HG03521 (cell line): ENCODE measurements around the gene MYL6B.
"Not testable (repeated sequence)": the region's sequence is repeated elsewhere in the genome, so short reads cannot be mapped to it uniquely, and the experiment has no call there.

Experiments used
- ATAC-seq: cut with Tn5 transposase; IDR thresholded peaks from one replicate; pipeline ENCODE4 v1.9.1; 2021; ENCODE audit warnings: mild to moderate bottlenecking, moderate library complexity; ENCODE audit not compliant: unreplicated experiment

Gene MYL6B

DNA sequence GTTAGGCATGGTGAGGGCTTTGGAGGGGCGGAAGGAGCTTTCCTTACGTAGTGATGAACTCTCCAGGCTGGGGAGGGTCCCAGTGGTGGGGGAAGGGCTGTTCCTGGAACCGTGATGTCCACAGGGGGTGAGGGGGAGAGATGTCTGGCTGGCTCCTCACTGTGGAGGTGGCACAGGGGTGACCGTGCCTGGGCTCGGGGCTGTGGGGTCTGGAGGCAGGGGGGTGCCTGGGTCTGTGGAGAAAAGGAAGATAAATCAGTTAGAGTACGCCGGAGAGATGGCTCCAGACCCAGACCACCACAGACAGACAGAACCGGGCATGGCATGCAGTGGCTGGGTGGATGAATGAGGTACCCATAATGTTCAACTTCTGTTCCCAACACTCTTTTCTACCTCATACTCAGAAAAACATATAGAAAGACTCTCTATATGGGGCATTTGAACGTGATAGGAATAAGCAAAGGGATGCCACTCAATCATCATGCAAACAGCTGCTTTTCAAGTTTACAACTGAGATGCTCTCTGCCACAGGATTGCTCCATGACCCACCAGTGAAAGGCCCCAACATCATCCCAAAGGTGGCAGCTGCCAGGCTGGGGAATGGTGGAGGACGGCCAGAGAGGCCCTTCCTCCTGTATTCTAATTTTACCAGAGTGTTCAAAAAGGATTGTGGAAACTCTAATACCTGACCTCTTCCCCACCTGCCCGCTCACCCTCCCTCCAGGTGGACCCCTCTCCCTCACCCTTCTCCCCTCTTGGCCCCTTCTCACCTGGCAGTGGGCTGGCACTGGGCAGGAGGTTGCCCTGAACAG, 11.4 kb downstream of the MYL6B start:
- no peak for ATAC-seq

DNA sequence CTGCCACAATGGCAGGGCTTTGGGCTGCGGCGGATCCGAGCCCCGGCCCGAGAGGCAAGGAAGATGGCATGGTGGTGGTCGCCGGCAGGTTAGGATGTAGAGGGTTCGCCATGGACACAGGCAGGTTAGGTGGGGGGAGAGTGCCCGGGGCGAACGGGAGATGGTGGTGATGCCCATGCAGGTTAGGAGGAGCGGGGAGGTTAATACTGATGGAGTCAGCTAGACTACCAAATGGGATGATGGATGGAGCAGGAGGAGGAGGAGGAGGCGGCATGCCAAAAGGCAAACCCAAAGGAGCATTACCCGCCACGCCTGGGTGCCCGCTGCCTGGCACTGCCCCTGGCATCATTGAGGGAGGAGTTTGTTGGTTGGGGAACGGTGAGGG, 11.9 kb downstream of the MYL6B start:
- no peak for ATAC-seq

DNA sequence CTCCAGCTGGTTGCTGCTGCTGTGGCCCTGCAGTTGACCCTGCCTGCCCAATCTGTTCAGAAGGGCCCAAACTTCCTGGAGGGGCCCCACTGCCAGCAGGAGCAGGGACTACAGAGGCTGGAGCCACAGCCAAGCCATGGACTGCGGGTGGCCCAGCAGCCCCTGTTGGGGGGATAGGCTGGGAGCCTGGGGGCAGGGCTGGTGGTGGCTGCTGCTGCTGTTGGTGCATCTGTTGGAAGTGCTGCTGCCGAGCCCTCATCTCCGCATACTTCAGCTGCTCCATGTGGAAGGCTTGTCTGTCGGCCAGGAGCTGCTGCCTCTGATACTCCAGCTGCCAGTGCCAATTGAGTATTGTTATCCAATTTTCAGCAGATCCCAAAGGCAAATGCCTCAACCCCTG, 13.0 kb downstream of the MYL6B start:
- no peak for ATAC-seq

GRCh38 chr12:56169229-56169759, 16.9 kb downstream of the MYL6B start:
- no peak for ATAC-seq

GRCh38 chr12:56172839-56173238, 20.5 kb downstream of the MYL6B start:
- no peak for ATAC-seq

DNA sequence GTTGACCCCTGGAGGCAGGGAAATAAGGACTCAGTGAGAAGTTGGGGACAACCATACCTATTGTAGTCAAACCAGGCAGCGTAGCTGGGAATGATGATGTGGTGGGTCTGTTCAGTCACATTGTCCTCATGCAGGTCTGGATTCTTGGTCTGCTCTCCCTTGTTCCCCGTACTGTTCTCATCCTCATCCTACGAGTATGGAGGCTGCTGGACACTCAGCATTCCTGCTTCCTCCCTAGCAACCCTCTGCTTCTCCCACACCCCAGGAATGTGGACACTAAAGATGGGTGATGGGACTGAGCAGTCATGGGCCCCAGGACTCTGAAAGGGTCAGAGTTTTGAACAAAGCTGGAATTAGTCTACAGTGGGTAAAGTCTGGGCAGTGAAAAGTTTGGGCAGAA, 26.0 kb downstream of the MYL6B start:
- no peak for ATAC-seq

GRCh38 chr12:56186957-56187356, 34.6 kb downstream of the MYL6B start:
- ATAC-seq, result no peak

DNA sequence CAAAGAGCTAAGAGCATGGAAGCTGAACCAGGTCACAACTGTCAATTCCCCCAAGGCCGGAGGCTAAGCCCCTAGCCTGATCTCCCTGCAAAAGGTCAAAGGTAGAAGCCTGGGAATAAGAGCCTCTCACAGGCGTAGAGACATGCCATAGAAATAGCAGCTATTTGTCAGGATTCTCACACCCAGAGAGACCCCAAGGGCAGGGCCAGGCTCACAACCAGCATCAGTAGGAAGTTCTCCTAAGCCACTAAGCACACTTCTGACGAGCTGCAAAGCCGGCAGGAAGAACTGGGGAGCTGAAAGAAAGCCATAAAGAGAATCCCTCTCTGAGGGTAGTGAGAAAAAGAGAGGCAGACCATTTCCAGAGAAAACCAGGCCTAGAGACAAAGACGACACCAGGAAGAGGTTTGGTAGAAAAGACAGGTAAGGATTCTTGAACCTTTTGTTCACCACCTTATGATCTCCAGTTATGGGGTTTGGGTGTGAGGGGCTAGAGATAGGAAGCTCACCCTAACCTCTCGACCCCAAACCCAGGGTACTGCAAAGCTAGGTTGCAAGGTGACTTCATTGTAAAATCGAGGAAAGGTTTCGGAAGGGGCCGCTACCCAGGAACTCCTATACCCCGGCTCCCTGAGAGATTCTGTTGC, 35.9 kb downstream of the MYL6B start:
- no peak for ATAC-seq

DNA sequence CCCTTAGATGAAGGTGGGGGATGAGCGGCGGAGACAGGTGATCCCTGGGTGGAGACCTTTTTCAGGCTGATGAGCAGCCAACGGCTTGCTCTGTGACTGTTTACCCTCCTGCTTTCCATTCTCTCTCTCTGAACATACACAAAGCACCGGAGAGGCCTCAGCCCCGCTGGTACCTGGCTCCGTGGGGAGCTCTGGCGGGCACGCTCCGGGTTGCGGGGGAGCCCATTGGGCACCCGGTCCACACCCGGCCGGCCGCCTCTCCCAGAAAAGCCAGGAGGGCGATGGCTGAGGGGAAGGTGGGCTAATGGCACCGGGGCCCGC, 36.4 kb downstream of the MYL6B start:
- ATAC-seq, result peak; percentile 2

- ATAC-seq, result peak; percentile 79
Observed at GRCh38 chr12:56189099-56189917, 36.9 kb downstream of the MYL6B start, which contains the start of gene SMARCC2. SMARCC2 (minus strand) TSS chr12:56189483; CDS start chr12:56189461, 22 bp downstream.

DNA sequence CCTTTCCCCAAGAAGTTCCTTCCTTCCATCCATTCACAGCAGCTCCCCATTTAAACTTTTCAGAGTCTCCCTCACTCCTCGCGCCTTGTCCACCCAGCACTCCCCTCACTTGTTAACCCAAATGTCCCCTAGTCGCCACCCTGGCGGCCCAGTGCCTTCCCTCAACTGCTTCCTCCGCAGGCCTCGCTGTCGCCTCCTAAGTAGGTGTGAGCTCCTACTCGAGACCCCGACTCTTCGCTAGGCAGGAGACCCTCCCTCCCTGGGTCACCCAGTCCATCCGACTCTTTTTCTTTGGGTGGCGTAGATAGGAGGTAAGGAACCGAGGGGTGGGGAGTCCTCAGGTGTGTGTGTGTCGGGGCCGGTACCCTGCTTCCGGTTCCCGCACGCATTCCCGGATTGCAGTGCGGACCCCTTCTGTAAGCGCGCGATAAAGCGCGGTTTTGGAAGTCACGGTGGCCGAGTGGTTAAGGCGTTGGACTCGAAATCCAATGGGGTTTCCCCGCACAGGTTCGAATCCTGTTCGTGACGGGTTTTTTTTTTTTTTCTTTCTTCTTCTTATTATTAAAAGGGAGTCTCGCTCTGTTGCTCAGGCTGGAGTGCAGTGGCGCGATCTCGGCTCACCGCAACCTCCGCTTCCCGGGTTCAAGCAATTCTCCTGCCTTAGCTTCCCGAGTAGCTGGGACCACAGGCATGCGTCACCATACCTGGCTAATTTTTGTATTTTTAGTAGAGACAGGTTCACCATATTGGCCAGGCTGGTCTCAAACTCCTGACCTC, 37.7 kb downstream of the MYL6B start:
- peak; percentile 29 for ATAC-seq

GRCh38 chr12:56190695-56191155, 38.3 kb downstream of the MYL6B start:
- no peak for ATAC-seq

DNA sequence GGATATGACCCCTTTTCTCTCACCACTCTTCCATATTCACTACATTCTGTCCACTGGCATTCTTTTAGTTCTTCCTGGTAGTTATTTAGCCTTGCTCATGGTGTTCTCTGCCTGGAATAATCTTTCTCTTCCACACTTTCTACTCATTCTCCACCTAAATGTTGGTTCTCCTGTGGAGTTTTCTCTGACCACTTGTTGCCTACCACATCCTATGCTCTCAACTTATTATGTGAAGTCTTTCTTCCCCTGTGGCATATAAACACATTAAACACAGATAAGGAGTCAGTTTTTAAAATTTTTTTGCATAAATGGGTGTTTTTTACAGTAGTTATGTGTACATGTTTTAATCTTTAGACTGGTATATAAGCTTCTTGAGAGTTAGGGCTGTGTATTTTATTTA, 40.2 kb downstream of the MYL6B start:
- ATAC-seq, result no peak

DNA sequence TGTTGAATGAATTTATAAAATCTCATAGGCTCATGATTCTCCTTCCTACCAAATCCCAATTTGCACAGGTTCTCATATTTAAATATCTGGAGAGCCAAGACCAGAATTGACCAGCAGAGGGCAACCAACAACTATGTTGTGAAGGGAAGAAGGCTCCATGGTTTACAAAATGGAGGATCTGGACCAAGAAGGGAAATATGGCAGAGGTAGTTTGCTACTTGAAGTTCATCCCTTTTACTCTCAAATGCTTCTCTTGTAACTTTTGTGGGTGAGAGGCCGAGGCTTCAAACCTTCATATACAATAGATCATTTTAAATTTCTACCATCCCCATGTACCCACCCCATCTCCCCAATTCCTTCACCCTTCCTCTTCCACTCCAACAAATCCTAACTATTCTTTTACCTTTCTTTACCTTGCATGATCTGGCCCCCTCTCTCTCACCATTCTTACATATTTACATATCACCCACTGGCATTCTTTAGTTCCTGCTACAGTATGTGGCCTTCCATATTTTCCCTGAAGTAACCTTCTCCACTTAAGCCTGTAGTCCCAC, 40.7 kb downstream of the MYL6B start:
- no peak for ATAC-seq

GRCh38 chr12:56196818-56197550, 44.6 kb downstream of the MYL6B start:
- not testable (repeated sequence) for ATAC-seq

- no peak for ATAC-seq
Observed at GRCh38 chr12:56197921-56198635, 45.7 kb downstream of the MYL6B start.

DNA sequence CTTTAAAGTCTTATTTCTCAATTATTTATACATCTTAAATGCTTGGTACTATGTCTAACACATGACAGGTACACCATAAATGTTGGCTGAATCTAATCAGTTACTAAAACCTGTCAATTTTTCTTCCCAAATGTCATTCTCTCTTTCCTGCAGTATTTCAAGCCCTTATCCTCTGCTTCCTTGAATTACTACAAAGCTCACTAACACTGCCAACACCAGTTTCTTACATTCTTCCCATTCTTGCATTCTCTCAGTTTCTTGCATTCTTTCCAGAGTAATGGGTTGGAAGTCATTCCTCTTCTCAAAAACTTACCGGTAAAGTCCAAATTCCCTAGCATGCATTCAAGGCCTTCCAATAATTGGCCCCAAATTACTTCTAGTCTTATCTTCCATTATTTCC, 46.4 kb downstream of the MYL6B start:
- no peak for ATAC-seq

- ATAC-seq, result no peak
Observed at GRCh38 chr12:56202366-56202765, 50.0 kb downstream of the MYL6B start.

DNA sequence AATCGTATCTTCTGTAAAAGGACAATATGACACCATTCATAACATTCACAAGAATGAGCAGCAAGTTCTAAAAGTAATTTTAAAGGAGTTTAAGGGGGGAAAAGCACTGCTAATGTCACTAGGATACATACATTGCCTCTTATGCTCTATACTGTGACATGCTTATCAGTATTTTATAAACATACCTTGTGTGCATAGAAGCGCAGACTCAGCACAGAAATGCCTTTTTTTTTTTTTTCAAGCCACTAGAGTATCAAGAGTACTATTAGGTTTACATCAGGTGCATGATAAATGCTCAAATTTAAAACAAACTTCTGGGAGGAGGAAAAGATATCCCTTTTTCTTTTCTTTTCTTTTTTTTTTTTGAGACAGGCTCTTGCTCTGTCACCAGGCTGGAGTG, 50.5 kb downstream of the MYL6B start:
- no peak for ATAC-seq
